22Rv1 (cell line): ENCODE data around the gene NSMCE1.

Source experiments
- ZFX ChIP-seq: fragments of 450-650 bp; IDR thresholded peaks from 2 replicates; pipeline ENCODE4 v1.6.1; 2017; ENCODE audit warnings: antibody characterized with exemption, borderline replicate concordance
- TF ChIP-seq, protein P1 (sequence below): fragments of 450-650 bp; IDR thresholded peaks from 2 replicates; pipeline ENCODE4 v1.5.1; 2017; ENCODE audit warnings: mild to moderate bottlenecking

- TF ChIP-seq, protein P1, sequence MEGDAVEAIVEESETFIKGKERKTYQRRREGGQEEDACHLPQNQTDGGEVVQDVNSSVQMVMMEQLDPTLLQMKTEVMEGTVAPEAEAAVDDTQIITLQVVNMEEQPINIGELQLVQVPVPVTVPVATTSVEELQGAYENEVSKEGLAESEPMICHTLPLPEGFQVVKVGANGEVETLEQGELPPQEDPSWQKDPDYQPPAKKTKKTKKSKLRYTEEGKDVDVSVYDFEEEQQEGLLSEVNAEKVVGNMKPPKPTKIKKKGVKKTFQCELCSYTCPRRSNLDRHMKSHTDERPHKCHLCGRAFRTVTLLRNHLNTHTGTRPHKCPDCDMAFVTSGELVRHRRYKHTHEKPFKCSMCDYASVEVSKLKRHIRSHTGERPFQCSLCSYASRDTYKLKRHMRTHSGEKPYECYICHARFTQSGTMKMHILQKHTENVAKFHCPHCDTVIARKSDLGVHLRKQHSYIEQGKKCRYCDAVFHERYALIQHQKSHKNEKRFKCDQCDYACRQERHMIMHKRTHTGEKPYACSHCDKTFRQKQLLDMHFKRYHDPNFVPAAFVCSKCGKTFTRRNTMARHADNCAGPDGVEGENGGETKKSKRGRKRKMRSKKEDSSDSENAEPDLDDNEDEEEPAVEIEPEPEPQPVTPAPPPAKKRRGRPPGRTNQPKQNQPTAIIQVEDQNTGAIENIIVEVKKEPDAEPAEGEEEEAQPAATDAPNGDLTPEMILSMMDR, result no peak
- TF ChIP-seq ZFX, result no peak
Measured at GRCh38 chr16:27312580-27313421, 44.2 kb upstream of the NSMCE1 start.
